HepG2 (cell line): Measurements from ENCODE around the gene ACP1. TPM values are rescaled to one million over a fixed set of nuclear protein-coding genes. Genes with fewer than 3 reads are reported as not detected.

Source experiments
- ATAC-seq: fragments of 200-7000 bp; cut with Tn5 transposase; 3 replicates; pipeline ENCODE4 v1.9.1; 2020; ENCODE audit warnings: mild to moderate bottlenecking, moderate library complexity
- BruUV-seq: library from RNA; stranded (reverse); fragments of 400-500 nt; replicated peaks from 2 replicates; lab custom pipeline; 2021; lab: Mats Ljungman, UMichigan
- CTCF ChIA-PET: fragments of 300-600 bp; formaldehyde crosslinking; extraction: SDS; loops from one replicate; lab custom pipeline; 2021; ENCODE audit warnings: low total read pairs, inconsistent platforms, low intra/inter-chr PET ratio; lab: Yijun Ruan, JAX
- POLR2A ChIA-PET: fragments of 350-600 bp; sonication (Branson Sonifier 250); formaldehyde crosslinking; loops from one replicate; lab custom pipeline; 2020; ENCODE audit warnings: antibody characterized with exemption, inconsistent platforms; lab: Yijun Ruan, JAX
- DNase-seq: peaks from one replicate; pipeline ENCODE4 v3.0.0-alpha.2; 2015; ENCODE audit warnings: low spot score
- FAIRE-seq: peaks from 3 replicates; lab custom pipeline; 2011; peaks lifted over from hg19 to GRCh38; lab: Jason Lieb, UNC
- H2AFZ ChIP-seq: one replicate; pipeline ENCODE4 v1.6.1; 2011; ENCODE audit warnings: low read length, inconsistent platforms
- H3K27ac ChIP-seq: fragments of 300-600 bp; 3 replicates; pipeline ENCODE4 v1.8.0; 2011; ENCODE audit warnings: mixed run types, mild to moderate bottlenecking, mixed read lengths, low read length, inconsistent platforms; ENCODE audit not compliant: insufficient read depth; ENCODE audit errors: extremely low read length
- H3K27me3 ChIP-seq, 2 experiments: fragments of 200-600 bp in 1 of 2; 2 replicates in 1 of 2; 3 replicates in 1 of 2; pipeline versions ENCODE4 v1.6.0 to v1.8.0; 2011; ENCODE audit warnings: low read length in 2 of 2, mild to moderate bottlenecking in 2 of 2, moderate library complexity in 2 of 2, inconsistent platforms in 1 of 2; ENCODE audit not compliant: insufficient read depth in 2 of 2, control insufficient read depth in 1 of 2
- H3K36me3 ChIP-seq, 2 experiments: fragments of 200-600 bp in 1 of 2; replicated peaks in 1 of 2; 2 replicates in 1 of 2; 3 replicates in 1 of 2; pipeline versions ENCODE4 v1.5.1 to v1.8.0; 2011; ENCODE audit warnings: low read length in 2 of 2, inconsistent platforms in 1 of 2; ENCODE audit not compliant: insufficient read depth in 2 of 2, control insufficient read depth in 1 of 2
- H3K4me1 ChIP-seq: 2 replicates; pipeline ENCODE4 v1.5.1; 2012; ENCODE audit warnings: low read length, inconsistent platforms; ENCODE audit not compliant: insufficient read depth
- H3K4me2 ChIP-seq: 2 replicates; pipeline ENCODE4 v1.6.0; 2011; ENCODE audit warnings: low read depth, low read length, inconsistent platforms
- H3K4me3 ChIP-seq, 3 experiments: fragments of 200-600 bp in 1 of 3; sonication (generic), shearing (Covaris generic) in 1 of 3; replicated peaks in 1 of 3; 2 replicates each; pipeline ENCODE4 v1.5.1; 2011 to 2016; ENCODE audit warnings: low read length in 3 of 3, inconsistent platforms in 2 of 3, low read depth in 2 of 3, mild to moderate bottlenecking in 2 of 3, control low read depth in 1 of 3, mixed read lengths in 1 of 3; ENCODE audit not compliant: insufficient read depth in 1 of 3
- H3K79me2 ChIP-seq: one replicate; pipeline ENCODE4 v1.6.1; 2011; ENCODE audit warnings: low read length, inconsistent platforms; ENCODE audit not compliant: insufficient read depth
- H3K9ac ChIP-seq: 2 replicates; pipeline ENCODE4 v1.6.0; 2011; ENCODE audit warnings: mild to moderate bottlenecking, low read depth, low read length, inconsistent platforms; ENCODE audit not compliant: insufficient read depth
- H3K9me3 ChIP-seq: 2 replicates; pipeline ENCODE4 v1.5.1; 2012; ENCODE audit warnings: mild to moderate bottlenecking, low read length
- H4K20me1 ChIP-seq: 2 replicates; pipeline ENCODE4 v1.6.0; 2011; ENCODE audit warnings: inconsistent platforms, mild to moderate bottlenecking, low read length, moderate library complexity; ENCODE audit not compliant: insufficient read depth
- ZBTB38 ChIP-seq: sonication (generic); formaldehyde crosslinking; IDR thresholded peaks from 2 replicates; pipeline ENCODE4 v1.5.1; 2020; ENCODE audit warnings: mild to moderate bottlenecking, missing genetic modification reagents
- ZNF558 ChIP-seq: sonication (generic); formaldehyde crosslinking; IDR thresholded peaks from 2 replicates; pipeline ENCODE4 v1.9.0; 2022; ENCODE audit warnings: mild to moderate bottlenecking, missing genetic modification reagents, borderline replicate concordance
- ZNF687 ChIP-seq: sonication (generic); formaldehyde crosslinking; IDR thresholded peaks from 2 replicates; pipeline ENCODE4 v1.5.1; 2020; ENCODE audit warnings: mild to moderate bottlenecking, missing genetic modification reagents, moderate library complexity
- WGBS: methylation state at CpG from one replicate; pipeline ENCODE4 v1.1.6; 2017; ENCODE audit warnings: low lambda C conversion rate; 5-methylcytosine and 5-hydroxymethylcytosine counted together
- in situ Hi-C: cut with HindIII; loops from 2 replicates; pipeline ENCODE4 v1.10.0; 2017; ENCODE audit warnings: low pct_unique_long_range_greater_than_20kb; ENCODE audit not compliant: extremely low pct_ligation_motif_present
- intact Hi-C: fragments of 100-400 bp; cut with micrococcal nuclease; formaldehyde crosslinking; loops from one replicate; pipeline ENCODE4 v1.10.0; 2022; ENCODE audit not compliant: unreplicated experiment
- polyA plus RNA-seq, 8 experiments: library from polyadenylated mRNA; depleted of rRNA in 3 of 8; stranded (reverse) in 7 of 8; unstranded in 1 of 8; fragments of >200 nt; fragmentation: Illumina TruSeq in 4 of 8; extraction: Trizol in 4 of 8; gene quantifications; 2 replicates each; pipeline versions ENCODE4 v1.2.1 to v1.2.3, GENCODE V29; 2011 to 2016; ENCODE audit warnings: low read depth in 4 of 8, missing spikeins in 1 of 8, mixed read lengths in 1 of 8; ENCODE audit not compliant: insufficient read depth in 1 of 8
- total RNA-seq, 5 experiments: library from RNA; depleted of rRNA; stranded (reverse); fragments of >200 nt; fragmentation: Illumina TruSeq; extraction: Trizol; gene quantifications; 2 replicates each; pipeline ENCODE4 v1.2.3, GENCODE V29; 2016; ENCODE audit warnings: low read depth in 1 of 5

ACP1 gene
- total and polyA plus RNA-seq, 2 of the 13 experiments (the other 11 are each of a cell fraction or from before 2014, with no cell fraction given) = 246 to 348 TPM

GRCh38 chr2:271917-272316 is 7.2 kb downstream of the ACP1 start:
- WGBS = 95% methylated on average over 12 of the region's 12 CpGs
- no peak overlapping the region for H3K9ac ChIP-seq
- no peaks in the 10 kb centered on the region for H3K9me3 ChIP-seq
- no peak overlapping the region for H3K4me2 ChIP-seq
- TF ChIP-seq ZNF558 (CRISPR knock-in tag) (no peak), ZBTB38 (CRISPR knock-in tag) (peak; percentile 53; the same call in 1 of the 2 replicates), ZNF687 (CRISPR knock-in tag) (peak; percentile 29; the same call in 1 of the 2 replicates)
- peaks cover 91% of the 10 kb centered on the region for H4K20me1 ChIP-seq
- peaks cover 63% of the 10 kb centered on the region for H3K4me1 ChIP-seq
- FAIRE-seq (no peak), ATAC-seq (no peak), DNase-seq (no peak)
- peaks cover 25 to 77% of the 10 kb centered on the region in 2 experiments for H3K36me3 ChIP-seq
- no peak overlapping the region for H3K27ac ChIP-seq
- CTCF ChIA-PET = no interaction called here
- intact Hi-C loops (no loop called here), in situ Hi-C loops (no loop called here)
- H3K4me3 ChIP-seq = no peak overlapping the region
- POLR2A ChIA-PET = interaction anchor here (1.4 to 3.1 kb wide), 2 partner anchors 8 to 10 kb away, joined by 3 to 12 read pairs; no protein-coding TSS in a partner anchor
- no peak overlapping the region for H2AFZ ChIP-seq
- BruUV-seq = no TSS peak
- peaks cover 100% of the 10 kb centered on the region for H3K79me2 ChIP-seq
- no peaks in the 10 kb centered on the region for H3K27me3 ChIP-seq
